A673 (cell line): ENCODE data around the gene MRPL50.

Experiments used
- CTCF ChIP-seq: fragments of 300-800, 200-600 bp; sonication (generic); conservative IDR thresholded peaks from 2 replicates; pipeline ENCODE4 v1.5.1; 2017; ENCODE audit warnings: low read depth, mild to moderate bottlenecking, antibody characterized with exemption, low read length, moderate library complexity, mixed read lengths
- EZH2 ChIP-seq: fragments of 200-600 bp; sonication (generic); IDR thresholded peaks from 2 replicates; pipeline ENCODE4 v1.6.1; 2017; ENCODE audit warnings: borderline replicate concordance, low read depth, mild to moderate bottlenecking, mixed read lengths, antibody characterized with exemption, low read length; ENCODE audit not compliant: poor library complexity, severe bottlenecking

DNA sequence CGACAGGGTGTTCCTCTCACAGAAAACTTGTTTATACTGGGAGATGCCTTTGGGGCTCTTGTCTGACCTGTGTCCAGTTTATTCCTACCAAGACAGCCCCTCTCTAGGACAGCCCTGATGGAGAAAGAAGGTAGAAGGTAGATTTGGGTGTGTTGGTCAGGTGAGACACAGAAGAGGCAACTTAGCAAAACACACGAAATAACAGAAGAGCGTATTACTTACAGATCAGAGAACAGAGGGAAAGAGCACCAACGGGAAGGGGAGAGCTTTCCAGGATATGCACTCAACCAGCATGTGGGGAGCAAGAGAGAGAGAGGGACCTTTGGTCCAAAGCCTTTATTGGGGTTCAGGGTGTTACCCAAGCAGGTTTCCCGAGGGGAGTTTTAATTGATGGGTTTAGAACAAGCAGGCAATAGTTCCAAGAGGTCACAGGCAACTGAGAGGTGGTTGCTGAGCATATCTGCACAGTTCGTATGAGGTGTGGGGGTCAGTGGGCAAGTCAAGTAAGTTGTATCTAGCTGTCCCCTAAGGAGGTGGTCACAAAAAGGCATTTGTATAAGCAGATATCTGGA, 45.4 kb downstream of the MRPL50 start:
- TF ChIP-seq CTCF = no peak
- TF ChIP-seq EZH2 = no peak
